WERI-Rb-1 (cell line): Measurements from ENCODE around the gene ANG.

ENCODE experiments used
- DNase-seq: peaks from one replicate; pipeline ENCODE4 v3.0.0-alpha.2; 2020
- H3K27ac ChIP-seq: fragments of 250-450 bp; sonication (Bioruptor Pico); 2 replicates; pipeline ENCODE4 v1.5.1; 2020; ENCODE audit warnings: mild to moderate bottlenecking, moderate library complexity
- H3K27me3 ChIP-seq: fragments of 250-450 bp; sonication (Bioruptor Pico); 2 replicates; pipeline ENCODE4 v1.5.1; 2021; ENCODE audit warnings: mild to moderate bottlenecking, low read depth, moderate library complexity; ENCODE audit not compliant: insufficient read depth, severe bottlenecking
- H3K36me3 ChIP-seq: fragments of 250-450 bp; sonication (Bioruptor Pico); 2 replicates; pipeline ENCODE4 v1.5.1; 2020; ENCODE audit warnings: mild to moderate bottlenecking, moderate library complexity
- H3K4me3 ChIP-seq: 2 replicates; pipeline ENCODE4 v1.5.1; 2011; ENCODE audit warnings: low read depth, mild to moderate bottlenecking, control low read depth, low read length
- H3K9me3 ChIP-seq: fragments of 250-450 bp; sonication (Bioruptor Pico); 2 replicates; pipeline ENCODE4 v1.5.1; 2021; ENCODE audit warnings: mild to moderate bottlenecking, moderate library complexity; ENCODE audit not compliant: severe bottlenecking
- TF ChIP-seq, protein P1 (sequence below): IDR thresholded peaks from 2 replicates; pipeline ENCODE4 v1.5.1; 2011; ENCODE audit warnings: low read depth, mild to moderate bottlenecking, control low read depth, inconsistent platforms, low read length

Gene ANG

GRCh38 chr14:20711685-20712084 lies 23.1 kb downstream of the ANG start:
- Histone ChIP-seq H3K9me3 (no peaks in the 10 kb centered on the region), H3K4me3 (no peak overlapping the region), H3K27me3 (peaks cover 81% of the 10 kb centered on the region), H3K27ac (no peak overlapping the region), H3K36me3 (no peaks in the 10 kb centered on the region)
- DNase-seq = no peak
- TF ChIP-seq, protein P1, sequence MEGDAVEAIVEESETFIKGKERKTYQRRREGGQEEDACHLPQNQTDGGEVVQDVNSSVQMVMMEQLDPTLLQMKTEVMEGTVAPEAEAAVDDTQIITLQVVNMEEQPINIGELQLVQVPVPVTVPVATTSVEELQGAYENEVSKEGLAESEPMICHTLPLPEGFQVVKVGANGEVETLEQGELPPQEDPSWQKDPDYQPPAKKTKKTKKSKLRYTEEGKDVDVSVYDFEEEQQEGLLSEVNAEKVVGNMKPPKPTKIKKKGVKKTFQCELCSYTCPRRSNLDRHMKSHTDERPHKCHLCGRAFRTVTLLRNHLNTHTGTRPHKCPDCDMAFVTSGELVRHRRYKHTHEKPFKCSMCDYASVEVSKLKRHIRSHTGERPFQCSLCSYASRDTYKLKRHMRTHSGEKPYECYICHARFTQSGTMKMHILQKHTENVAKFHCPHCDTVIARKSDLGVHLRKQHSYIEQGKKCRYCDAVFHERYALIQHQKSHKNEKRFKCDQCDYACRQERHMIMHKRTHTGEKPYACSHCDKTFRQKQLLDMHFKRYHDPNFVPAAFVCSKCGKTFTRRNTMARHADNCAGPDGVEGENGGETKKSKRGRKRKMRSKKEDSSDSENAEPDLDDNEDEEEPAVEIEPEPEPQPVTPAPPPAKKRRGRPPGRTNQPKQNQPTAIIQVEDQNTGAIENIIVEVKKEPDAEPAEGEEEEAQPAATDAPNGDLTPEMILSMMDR = no peak

- Histone ChIP-seq H3K9me3 (no peaks in the 10 kb centered on the region), H3K4me3 (no peak overlapping the region), H3K36me3 (no peaks in the 10 kb centered on the region), H3K27me3 (peaks cover 84% of the 10 kb centered on the region), H3K27ac (no peak overlapping the region)
- TF ChIP-seq, protein P1 = no peak
- no peak for DNase-seq
These were observed 24.3 kb downstream of the ANG start for GRCh38 chr14:20712904-20713303.

GRCh38 chr14:20714593-20715250 lies 26.2 kb downstream of the ANG start:
- no peak for DNase-seq
- Histone ChIP-seq H3K27ac (no peak overlapping the region), H3K36me3 (no peaks in the 10 kb centered on the region), H3K4me3 (no peak overlapping the region), H3K27me3 (peaks cover 81% of the 10 kb centered on the region), H3K9me3 (no peaks in the 10 kb centered on the region)
- TF ChIP-seq, protein P1 = no peak

DNA sequence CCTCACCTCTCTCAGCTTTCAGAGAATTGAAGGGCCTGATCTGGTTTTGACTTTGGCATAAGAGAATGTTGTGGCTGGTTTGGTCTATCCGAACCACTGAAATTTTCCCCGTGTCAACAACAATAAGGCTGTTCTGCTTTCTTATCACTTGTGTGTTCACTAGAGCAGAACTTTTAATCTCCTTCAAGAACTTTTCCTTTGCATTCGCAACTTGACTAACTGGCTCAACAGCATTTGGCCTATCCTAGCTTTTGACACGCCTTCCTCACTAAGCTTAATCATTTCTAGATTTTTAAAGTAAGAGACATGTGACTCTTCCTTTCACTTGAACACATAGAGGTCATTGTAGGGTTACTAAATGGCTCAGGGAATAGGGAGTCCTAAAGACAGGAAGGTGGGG lies 31.2 kb downstream of the ANG start:
- H3K27ac ChIP-seq = no peak overlapping the region
- no peaks in the 10 kb centered on the region for H3K9me3 ChIP-seq
- TF ChIP-seq, protein P1 = no peak
- DNase-seq = no peak
- H3K27me3 ChIP-seq = peaks cover 86% of the 10 kb centered on the region
- H3K4me3 ChIP-seq = no peak overlapping the region
- no peaks in the 10 kb centered on the region for H3K36me3 ChIP-seq

- TF ChIP-seq, protein P1 = no peak
- peaks cover 89% of the 10 kb centered on the region for H3K27me3 ChIP-seq
- DNase-seq = no peak
These were observed 32.2 kb downstream of the ANG start for GRCh38 chr14:20720741-20721140.

DNA sequence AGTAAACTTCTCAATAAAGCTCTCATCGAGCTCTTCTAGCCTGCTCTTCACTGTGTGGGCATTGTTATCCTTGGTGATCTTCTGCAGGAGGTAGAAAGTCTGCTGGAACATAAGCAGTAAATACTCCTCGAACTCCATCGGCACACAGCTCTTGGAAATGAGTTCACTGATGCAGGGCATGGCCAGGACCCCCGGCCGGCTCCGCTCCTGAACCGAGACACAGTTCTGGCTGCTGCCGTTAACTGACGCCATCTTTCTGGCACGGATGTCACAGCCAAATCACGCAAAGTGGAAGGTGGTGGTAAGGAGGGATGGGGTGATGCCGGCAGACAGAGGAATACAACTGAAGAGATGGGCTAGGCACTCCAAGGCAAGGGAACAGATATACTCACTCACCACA lies 33.5 kb downstream of the ANG start:
- Histone ChIP-seq H3K9me3 (no peaks in the 10 kb centered on the region), H3K27ac (no peak overlapping the region), H3K36me3 (no peaks in the 10 kb centered on the region)

More at GRCh38 chr14:20720741-20721140, 32.2 kb downstream of the ANG start:
- Histone ChIP-seq H3K9me3 (no peaks in the 10 kb centered on the region), H3K4me3 (no peak overlapping the region), H3K36me3 (no peaks in the 10 kb centered on the region), H3K27ac (no peak overlapping the region)

More for the DNA sequence above, 33.5 kb downstream of the ANG start:
- Histone ChIP-seq H3K27me3 (peaks cover 86% of the 10 kb centered on the region), H3K4me3 (no peak overlapping the region)
- TF ChIP-seq, protein P1 = no peak
- DNase-seq = no peak
